HG03457 (cell line): ENCODE measurements around the gene MCF2.
A peak's percentile ranks its signal among the peaks of the same experiment; 100 is the strongest.
"Not testable (repeated sequence)": the region's sequence is repeated elsewhere in the genome, so short reads cannot be mapped to it uniquely, and the experiment has no call there.

Source experiments
- ATAC-seq: cut with Tn5 transposase; IDR thresholded peaks from one replicate; pipeline ENCODE4 v1.9.1; 2021; ENCODE audit warnings: moderate number of reproducible peaks; ENCODE audit not compliant: unreplicated experiment

Gene MCF2

GRCh38 chrX:139708067-139708466 is at the start of gene MCF2:
Gene MCF2, minus strand, starts transcription at chrX:139708167. Its CDS starts 56,423 bp downstream, at chrX:139651744.
- no peak for ATAC-seq

- ATAC-seq, result no peak
These were observed 43.1 kb upstream of the MCF2 start for GRCh38 chrX:139751053-139751452.

GRCh38 chrX:139750390-139750789 is 42.4 kb upstream of the MCF2 start:
- ATAC-seq, result no peak

GRCh38 chrX:139739138-139739537 is 31.2 kb upstream of the MCF2 start:
- peak; percentile 79 for ATAC-seq

- ATAC-seq, result no peak
These were observed 30.6 kb upstream of the MCF2 start for GRCh38 chrX:139738581-139738980.

- ATAC-seq, result no peak
These were observed 28.2 kb upstream of the MCF2 start for GRCh38 chrX:139736151-139736550.

- ATAC-seq, result no peak
These were observed 27.0 kb upstream of the MCF2 start for GRCh38 chrX:139734996-139735395.

- peak; percentile 90 for ATAC-seq
These were observed 17.8 kb upstream of the MCF2 start for GRCh38 chrX:139725720-139726119.

- no peak for ATAC-seq
These were observed 16.7 kb upstream of the MCF2 start for GRCh38 chrX:139724626-139725025.

GRCh38 chrX:139720979-139721378 is 13.0 kb upstream of the MCF2 start:
- ATAC-seq, result no peak

GRCh38 chrX:139720136-139720535 is 12.2 kb upstream of the MCF2 start:
- ATAC-seq, result no peak

GRCh38 chrX:139702658-139703057 is 5.3 kb downstream of the MCF2 start:
- no peak for ATAC-seq

- ATAC-seq, result no peak
These were observed 15.1 kb downstream of the MCF2 start for GRCh38 chrX:139692908-139693307.

GRCh38 chrX:139692506-139692849 is 15.5 kb downstream of the MCF2 start:
- ATAC-seq, result no peak

GRCh38 chrX:139691843-139692505 is 16.0 kb downstream of the MCF2 start:
- no peak for ATAC-seq

- ATAC-seq, result no peak
These were observed 16.5 kb downstream of the MCF2 start for GRCh38 chrX:139691493-139691842.

- ATAC-seq, result not testable (repeated sequence)
These were observed 22.8 kb downstream of the MCF2 start for GRCh38 chrX:139685175-139685574.

- ATAC-seq, result no peak
These were observed 27.6 kb downstream of the MCF2 start for GRCh38 chrX:139680356-139680755.

GRCh38 chrX:139647597-139647996 is 60.4 kb downstream of the MCF2 start:
- ATAC-seq, result no peak

GRCh38 chrX:139642241-139642927 is 65.6 kb downstream of the MCF2 start:
- no peak for ATAC-seq

GRCh38 chrX:139640259-139640658 is 67.7 kb downstream of the MCF2 start:
- no peak for ATAC-seq

GRCh38 chrX:139639253-139639652 is 68.7 kb downstream of the MCF2 start:
- ATAC-seq, result no peak

- no peak for ATAC-seq
These were observed 107.9 kb downstream of the MCF2 start for GRCh38 chrX:139600105-139600504.
